Adipose tissue (tissue), 3 donors: Measurements from ENCODE around the gene IGLL1. TPM values are rescaled to one million over a fixed set of nuclear protein-coding genes. Genes with fewer than 3 reads are reported as not detected.
"Not testable (repeated sequence)": the region's sequence is repeated elsewhere in the genome, so short reads cannot be mapped to it uniquely, and the experiment has no call there.

Experiments used
- H3K27ac ChIP-seq: one replicate; pipeline ENCODE4 v1.5.1; 2013; ENCODE audit warnings: low read depth, low read length
- WGBS, 3 donors: extraction: QIAGEN DNeasy Blood & Tissue Kit; methylation state at CpG; one replicate each; pipeline ENCODE4 v1.1.7; 2013; 5-methylcytosine and 5-hydroxymethylcytosine counted together
- polyA plus RNA-seq, 3 donors: library from polyadenylated mRNA; stranded (reverse); fragments of 200-250 nt; gene quantifications; one replicate each; pipeline ENCODE4 v1.2.3, GENCODE V29; 2013
- donor health status: healthy with polysubstance abuse.
- donor health status: Bipolar disorder and iron deficiency.
- donor health status: healthy.

IGLL1 gene
- polyA plus RNA-seq, 3 donors = not detected

DNA sequence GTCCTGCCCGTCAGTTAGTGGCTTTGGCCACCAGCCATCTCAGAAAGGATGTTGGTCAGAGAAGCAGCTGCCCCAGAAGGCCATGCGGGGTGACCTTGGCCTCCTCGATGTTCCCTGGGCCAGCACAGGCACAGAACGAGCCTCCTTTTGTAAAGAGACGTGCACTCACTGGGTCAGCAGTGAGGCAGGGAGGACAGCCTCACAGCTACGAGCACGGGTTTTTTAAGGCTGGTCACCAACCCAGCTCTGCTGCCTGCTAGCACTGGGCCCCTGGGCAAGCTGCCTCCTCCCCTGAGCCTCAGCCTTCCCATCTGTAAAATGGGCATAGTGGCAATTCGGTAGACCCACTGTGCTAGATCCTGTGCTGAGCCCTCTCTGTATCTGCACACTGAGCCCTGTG is 10.8 kb downstream of the IGLL1 start:
- WGBS, 3 donors = 72 to 73% (median 73%) methylated on average over 8 of the region's 8 CpGs
- H3K27ac ChIP-seq = no peak overlapping the region

DNA sequence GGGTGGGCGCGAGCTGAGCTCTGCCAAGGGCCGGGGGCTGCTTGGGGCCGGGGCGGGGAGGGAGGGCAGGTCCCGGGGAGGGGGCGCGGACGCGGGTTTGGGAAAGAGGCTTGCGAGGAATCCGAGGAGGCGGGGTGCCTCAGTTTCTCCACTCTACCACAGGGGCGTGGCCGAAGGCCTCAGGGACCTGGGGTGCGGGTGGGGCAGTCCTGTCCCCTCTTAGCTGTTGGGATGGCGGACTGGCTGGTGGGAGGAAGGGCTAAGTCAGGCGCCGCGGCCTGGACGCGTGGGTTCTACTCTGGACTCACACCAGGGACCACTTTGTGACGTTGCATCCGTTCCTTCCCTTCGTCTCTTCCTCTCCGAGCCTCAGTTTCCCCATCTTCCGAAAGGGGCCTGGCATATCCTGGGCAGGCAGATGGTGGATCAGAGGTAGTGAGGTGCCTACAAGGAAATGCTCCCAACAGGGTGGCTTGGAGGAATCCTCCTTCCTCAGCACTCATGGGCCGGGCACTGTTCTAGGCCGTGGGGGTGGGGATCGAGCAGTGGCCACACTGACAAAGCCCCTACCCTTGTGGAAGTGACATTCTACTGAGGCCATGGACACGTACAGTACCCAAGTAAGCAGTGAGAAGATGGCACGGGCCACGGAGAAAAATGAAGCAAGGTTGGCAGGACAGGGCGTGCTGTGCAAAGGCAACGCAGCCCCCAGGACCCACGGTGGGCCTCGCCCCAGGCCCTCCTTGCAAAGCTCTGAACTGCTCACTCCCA is 13.2 kb downstream of the IGLL1 start:
- WGBS, 3 donors = 53 to 68% (median 62%) methylated on average over 33 to 37 of the region's 37 CpGs
- H3K27ac ChIP-seq = no peak overlapping the region

GRCh38 chr22:23565915-23566704 is 14.0 kb downstream of the IGLL1 start:
- no peak overlapping the region for H3K27ac ChIP-seq
- 1% methylated on average over 51 to 73 of the region's 73 CpGs for WGBS, 3 donors

- 7 to 16% (median 9%) methylated on average over 9 to 11 of the region's 11 CpGs for WGBS, 3 donors
- no peak overlapping the region for H3K27ac ChIP-seq
These were observed 14.7 kb downstream of the IGLL1 start for GRCh38 chr22:23565305-23565914.

- H3K27ac ChIP-seq = no peak overlapping the region
- 80 to 92% (median 92%) methylated on average over 7 of the region's 7 CpGs for WGBS, 3 donors
These were observed 15.8 kb downstream of the IGLL1 start for GRCh38 chr22:23564276-23564675.

DNA sequence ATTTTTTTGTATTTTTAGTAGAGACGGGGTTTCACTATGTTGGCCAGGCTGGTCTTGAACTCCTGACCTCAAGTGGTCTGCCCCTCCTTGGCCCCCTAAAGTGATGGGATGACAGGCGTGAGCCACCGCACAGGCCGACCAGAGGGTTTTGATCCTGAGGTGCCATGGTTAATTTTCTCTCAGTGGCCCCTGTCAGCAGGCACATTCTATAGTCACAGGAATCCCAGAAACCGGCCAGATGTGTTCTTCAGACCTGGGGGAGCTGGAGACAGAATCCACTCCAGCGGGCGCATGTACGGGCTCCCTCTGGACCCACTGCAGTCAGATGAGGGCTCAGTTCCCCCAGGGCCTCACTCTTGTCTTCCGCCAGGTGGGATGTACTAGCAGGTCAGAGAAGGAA is 17.0 kb downstream of the IGLL1 start:
- 88 to 94% (median 92%) methylated on average over 9 of the region's 9 CpGs for WGBS, 3 donors
- no peak overlapping the region for H3K27ac ChIP-seq

DNA sequence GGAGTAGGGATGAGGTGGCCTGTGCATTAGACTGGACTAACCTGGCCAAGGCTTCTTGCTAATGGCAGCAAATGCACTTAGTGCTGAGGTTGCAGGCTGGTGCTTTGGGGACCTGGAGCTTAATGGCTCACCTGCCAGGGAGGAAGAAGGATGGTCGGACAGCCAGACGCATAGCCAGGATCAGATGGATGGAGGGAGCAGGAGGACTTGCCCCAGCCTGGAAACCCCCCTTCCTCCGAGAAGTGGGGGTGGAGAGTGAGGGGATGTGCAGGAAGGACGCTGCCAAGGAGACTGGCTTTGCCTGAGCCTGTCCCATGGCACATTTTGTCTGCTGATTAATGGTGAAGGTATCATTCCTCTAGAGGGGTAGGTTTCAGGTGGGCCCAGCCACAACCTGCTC is 17.9 kb downstream of the IGLL1 start:
- no peak overlapping the region for H3K27ac ChIP-seq
- 86 to 93% (median 86%) methylated on average over 4 of the region's 4 CpGs for WGBS, 3 donors

DNA sequence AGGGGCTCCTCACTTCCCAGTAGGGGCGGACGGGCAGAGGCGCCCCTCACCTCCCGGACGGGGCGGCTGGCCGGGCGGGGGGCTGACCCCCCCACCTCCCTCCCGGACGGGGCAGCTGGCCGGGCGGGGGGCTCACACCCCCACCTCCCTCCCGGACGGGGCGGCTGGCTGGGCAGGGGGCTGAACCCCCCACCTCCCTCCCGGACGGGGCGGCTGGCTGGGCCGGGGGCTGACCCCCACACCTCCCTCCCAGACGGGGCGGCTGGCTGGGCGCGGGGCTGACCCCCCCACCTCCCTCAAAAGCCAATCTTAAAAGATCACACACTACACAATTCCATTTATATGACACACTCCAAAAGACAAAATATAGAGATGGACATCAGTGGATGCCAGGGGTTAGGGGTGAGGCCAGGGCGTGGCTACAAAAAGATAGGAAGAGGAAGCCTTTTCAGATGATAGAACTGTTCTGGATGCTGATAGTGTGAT is 19.0 kb downstream of the IGLL1 start:
- not testable (repeated sequence) for H3K27ac ChIP-seq
- 78 to 87% (median 85%) methylated on average over 11 to 24 of the region's 24 CpGs for WGBS, 3 donors

- 49 to 52% (median 50%) methylated on average over 1 of the region's 1 CpG for WGBS, 3 donors
- H3K27ac ChIP-seq = not testable (repeated sequence)
These were observed 19.9 kb downstream of the IGLL1 start for GRCh38 chr22:23560215-23560614.

GRCh38 chr22:23557467-23557866 is 22.6 kb downstream of the IGLL1 start:
- H3K27ac ChIP-seq = no peak overlapping the region
- WGBS, 3 donors = 79 to 89% (median 84%) methylated on average over 4 of the region's 4 CpGs

DNA sequence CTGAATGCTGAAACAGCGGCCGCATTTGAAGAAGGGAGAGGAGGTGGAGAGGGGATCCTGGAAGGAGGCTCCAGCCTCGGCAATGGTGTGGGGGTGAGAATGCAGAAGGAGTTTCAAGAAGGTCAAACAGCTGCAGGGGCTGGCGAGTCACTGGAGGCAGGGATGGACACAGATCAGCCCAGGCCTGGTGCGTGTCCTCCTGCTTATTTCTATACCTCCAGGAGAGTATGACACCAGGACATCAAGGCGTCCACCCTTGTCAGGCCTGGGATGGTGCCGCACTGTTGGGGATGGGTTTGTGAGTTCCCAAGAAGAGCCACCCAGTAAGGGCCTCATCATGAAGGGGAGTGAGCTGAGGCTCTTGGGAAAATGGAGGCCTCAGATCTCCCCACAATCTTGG is 23.1 kb downstream of the IGLL1 start:
- WGBS, 3 donors = 84 to 88% (median 87%) methylated on average over 7 of the region's 7 CpGs
- no peak overlapping the region for H3K27ac ChIP-seq

GRCh38 chr22:23556026-23556620 is 24.0 kb downstream of the IGLL1 start:
- H3K27ac ChIP-seq = no peak overlapping the region
- WGBS, 3 donors = 65 to 76% (median 73%) methylated on average over 7 of the region's 7 CpGs

GRCh38 chr22:23555118-23555517 is 25.0 kb downstream of the IGLL1 start:
- no peak overlapping the region for H3K27ac ChIP-seq
- WGBS, 3 donors = 76 to 89% (median 81%) methylated on average over 8 of the region's 8 CpGs

- 76 to 89% (median 86%) methylated on average over 21 of the region's 21 CpGs for WGBS, 3 donors
- no peak overlapping the region for H3K27ac ChIP-seq
These were observed 25.9 kb downstream of the IGLL1 start for GRCh38 chr22:23553924-23554870.

GRCh38 chr22:23553438-23553837 is 26.7 kb downstream of the IGLL1 start:
- WGBS, 3 donors = 71 to 82% (median 73%) methylated on average over 5 of the region's 5 CpGs

DNA sequence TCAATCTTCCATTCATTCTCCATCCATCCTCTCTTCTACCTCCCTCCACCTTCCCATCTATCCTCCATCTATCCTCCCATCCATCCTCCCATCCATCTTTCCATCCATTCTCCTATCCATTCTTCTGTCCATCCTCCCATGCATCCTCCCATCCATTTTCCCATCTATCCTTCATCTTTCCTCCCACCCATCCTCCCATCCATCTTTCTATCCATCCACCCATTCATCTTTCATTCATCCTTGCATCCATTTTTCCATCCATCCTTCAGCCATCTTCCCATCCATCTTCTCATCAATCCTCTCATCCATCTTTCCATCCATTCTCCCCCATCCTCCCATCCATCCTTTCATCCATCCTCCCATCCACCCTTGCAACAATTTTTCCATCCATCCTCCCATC is 27.5 kb downstream of the IGLL1 start:
- no peak overlapping the region for H3K27ac ChIP-seq

More at GRCh38 chr22:23553438-23553837, 26.7 kb downstream of the IGLL1 start:
- H3K27ac ChIP-seq = no peak overlapping the region

DNA sequence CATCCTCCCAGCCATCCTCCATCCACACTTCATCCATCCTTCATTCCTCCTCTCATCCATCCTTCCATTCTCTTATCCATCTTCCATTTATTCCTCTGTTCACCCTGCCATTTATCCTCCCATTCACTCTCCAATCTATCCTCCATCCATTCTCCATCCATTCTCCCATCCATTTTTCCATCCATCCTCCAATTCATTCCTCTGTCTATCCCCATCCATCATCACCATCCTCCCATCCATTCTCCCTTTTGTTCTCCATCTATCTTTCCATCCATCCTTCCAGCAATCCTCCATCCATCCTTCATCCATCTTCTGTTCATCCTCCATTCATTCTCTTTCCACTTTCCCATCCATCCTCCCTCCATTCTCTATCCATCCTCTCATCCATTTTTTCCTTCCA is 28.7 kb downstream of the IGLL1 start:
- H3K27ac ChIP-seq = no peak overlapping the region
